Hypothalamus (tissue), 51 donors: ENCODE results near the gene BCAS1.
"Not testable (repeated sequence)": the region's sequence is repeated elsewhere in the genome, so short reads cannot be mapped to it uniquely, and the experiment has no call there.

Experiments used
- DNase-seq, 51 donors: peaks; one replicate each; lab custom pipeline; 2025; lab: John Stamatoyannopoulos, UW

Gene BCAS1

GRCh38 chr20:54020868-54021267 lies 49.5 kb downstream of the BCAS1 start:
- DNase-seq: no peak

- DNase-seq: no peak
Observed at GRCh38 chr20:54020348-54020747, 50.0 kb downstream of the BCAS1 start.

GRCh38 chr20:54019585-54019984 lies 50.8 kb downstream of the BCAS1 start:
- DNase-seq: no peak

GRCh38 chr20:54019127-54019526 lies 51.3 kb downstream of the BCAS1 start:
- DNase-seq: no peak

- peak in 1 of 51 donors; percentile 9 for DNase-seq
Observed at GRCh38 chr20:54017846-54018245, 52.5 kb downstream of the BCAS1 start.

GRCh38 chr20:54015496-54015895 lies 54.9 kb downstream of the BCAS1 start:
- no peak for DNase-seq

- DNase-seq: no peak
Observed at GRCh38 chr20:54014293-54014926, 56.0 kb downstream of the BCAS1 start.

- no peak for DNase-seq
Observed at GRCh38 chr20:54013471-54013870, 56.9 kb downstream of the BCAS1 start.

GRCh38 chr20:54011346-54011745 lies 59.0 kb downstream of the BCAS1 start:
- DNase-seq: no peak

GRCh38 chr20:54006216-54006615 lies 64.2 kb downstream of the BCAS1 start:
- not testable (repeated sequence) for DNase-seq

GRCh38 chr20:54005524-54005923 lies 64.9 kb downstream of the BCAS1 start:
- no peak for DNase-seq

GRCh38 chr20:54004445-54004844 lies 65.9 kb downstream of the BCAS1 start:
- no peak for DNase-seq

GRCh38 chr20:54002741-54003140 lies 67.7 kb downstream of the BCAS1 start:
- no peak for DNase-seq

GRCh38 chr20:54002056-54002575 lies 68.3 kb downstream of the BCAS1 start:
- DNase-seq: no peak

GRCh38 chr20:54000914-54001313 lies 69.5 kb downstream of the BCAS1 start:
- DNase-seq: no peak

- no peak for DNase-seq
Observed at GRCh38 chr20:54000262-54000661, 70.1 kb downstream of the BCAS1 start.

- no peak for DNase-seq
Observed at GRCh38 chr20:53999077-53999476, 71.3 kb downstream of the BCAS1 start.

GRCh38 chr20:53996584-53997486 lies 73.6 kb downstream of the BCAS1 start:
- no peak for DNase-seq

- no peak for DNase-seq
Observed at GRCh38 chr20:53995949-53996348, 74.4 kb downstream of the BCAS1 start.

GRCh38 chr20:53994088-53994487 lies 76.3 kb downstream of the BCAS1 start:
- DNase-seq: no peak

- DNase-seq: no peak
Observed at GRCh38 chr20:53993310-53993709, 77.1 kb downstream of the BCAS1 start.
